ENCODE results near the gene SMAD6.

- peak; percentile 71 to 89 (median 78) for TF ChIP-seq CTCF (IDR thresholded peaks at IDR 0.05)
- no peak for TF ChIP-seq POLR2A (IDR thresholded peaks at IDR 0.05)
These were observed 3.6 kb upstream of the SMAD6 start for GRCh38 chr15:66698318-66698961.

All from heart left ventricle (tissue), 13 donors.